ENCODE data around the gene SH3BP1. TPM values are rescaled to one million over a fixed set of nuclear protein-coding genes. Genes with fewer than 3 reads are reported as not detected.

Gene SH3BP1
- total and polyA plus RNA-seq, 2 of the 13 experiments (the other 11 are each of a cell fraction or from before 2014, with no cell fraction given): 8.4 to 18.5 TPM

DNA sequence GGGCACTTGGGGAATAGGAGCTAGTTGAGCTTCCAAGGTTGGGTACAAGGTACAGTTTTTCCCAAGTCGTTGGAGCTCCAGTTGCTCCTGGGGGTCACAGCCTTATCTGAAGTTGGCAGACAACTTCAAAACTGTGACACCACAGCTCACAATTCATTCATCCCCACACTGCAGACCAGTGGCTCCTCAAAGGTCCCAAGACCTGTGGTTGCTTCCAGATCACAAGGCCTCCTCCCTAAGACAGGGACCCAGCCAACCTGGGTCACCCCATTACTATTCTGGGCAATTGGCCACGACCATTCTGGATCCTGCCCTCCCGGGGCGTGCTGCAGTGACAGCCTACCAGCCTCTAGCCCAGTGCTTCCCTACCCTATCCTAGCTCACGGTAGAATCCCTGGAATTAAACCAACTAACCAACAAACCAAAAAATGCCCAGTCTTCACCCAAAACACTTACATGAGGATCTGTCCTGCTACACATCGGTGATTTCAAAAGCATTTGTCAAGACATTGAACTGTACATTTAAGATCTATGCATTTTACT, 18.2 kb downstream of the SH3BP1 start (continued):
- TF ChIP-seq RFXAP (CRISPR knock-in tag; IDR thresholded peaks at IDR 0.05; ENCODE audit: borderline replicate concordance) (no peak), TGIF2 (CRISPR knock-in tag; IDR thresholded peaks at IDR 0.05) (0 out of 2 replicates have a peak, but pooled peaks have one; percentile 36), CHD2 (IDR thresholded peaks at IDR 0.05; ENCODE audit: low read depth, low read length) (no peak), HOXA3 (CRISPR knock-in tag; IDR thresholded peaks at IDR 0.05) (no peak), ZSCAN21 (CRISPR knock-in tag; IDR thresholded peaks at IDR 0.05; ENCODE audit: borderline replicate concordance) (no peak), ARHGAP35 (CRISPR knock-in tag; IDR thresholded peaks at IDR 0.05; ENCODE audit: borderline replicate concordance) (no peak), ZNF224 (CRISPR knock-in tag; IDR thresholded peaks at IDR 0.05) (0 out of 2 replicates have a peak, but pooled peaks have one; percentile 47), ZNF101 (CRISPR knock-in tag; IDR thresholded peaks at IDR 0.05; ENCODE audit: borderline replicate concordance, low read depth) (no peak), ZNF709 (CRISPR knock-in tag; IDR thresholded peaks at IDR 0.05) (no peak), KAT2B (IDR thresholded peaks at IDR 0.05; ENCODE audit: borderline replicate concordance, low read depth, low read length) (no peak), RXRB (CRISPR knock-in tag; IDR thresholded peaks at IDR 0.05; ENCODE audit: borderline replicate concordance) (no peak), AHR (CRISPR knock-in tag; IDR thresholded peaks at IDR 0.05) (no peak), PHF8 (CRISPR knock-in tag; IDR thresholded peaks at IDR 0.05) (no peak), HNRNPUL1 (IDR thresholded peaks at IDR 0.05; ENCODE audit: low read depth, low read length) (no peak), MAFF (IDR thresholded peaks at IDR 0.05; ENCODE audit: low read depth, low read length) (no peak), YEATS4 (CRISPR knock-in tag; IDR thresholded peaks at IDR 0.05; ENCODE audit: borderline replicate concordance) (no peak; the same call in 1 of the 2 replicates), HNRNPH1 (optimal IDR thresholded peaks at IDR 0.05; ENCODE audit: low read depth, low read length) (no peak), DPF2 (CRISPR knock-in tag; IDR thresholded peaks at IDR 0.05; ENCODE audit: borderline replicate concordance, low read depth) (no peak), SIN3A (IDR thresholded peaks at IDR 0.05; ENCODE audit: borderline replicate concordance, low read depth, low read length) (no peak), PCBP1 (IDR thresholded peaks at IDR 0.05; ENCODE audit: borderline replicate concordance, low read depth, low read length) (no peak), ELF1 (CRISPR knock-in tag; IDR thresholded peaks at IDR 0.05) (no peak)
- TF ChIP-seq, protein P1, sequence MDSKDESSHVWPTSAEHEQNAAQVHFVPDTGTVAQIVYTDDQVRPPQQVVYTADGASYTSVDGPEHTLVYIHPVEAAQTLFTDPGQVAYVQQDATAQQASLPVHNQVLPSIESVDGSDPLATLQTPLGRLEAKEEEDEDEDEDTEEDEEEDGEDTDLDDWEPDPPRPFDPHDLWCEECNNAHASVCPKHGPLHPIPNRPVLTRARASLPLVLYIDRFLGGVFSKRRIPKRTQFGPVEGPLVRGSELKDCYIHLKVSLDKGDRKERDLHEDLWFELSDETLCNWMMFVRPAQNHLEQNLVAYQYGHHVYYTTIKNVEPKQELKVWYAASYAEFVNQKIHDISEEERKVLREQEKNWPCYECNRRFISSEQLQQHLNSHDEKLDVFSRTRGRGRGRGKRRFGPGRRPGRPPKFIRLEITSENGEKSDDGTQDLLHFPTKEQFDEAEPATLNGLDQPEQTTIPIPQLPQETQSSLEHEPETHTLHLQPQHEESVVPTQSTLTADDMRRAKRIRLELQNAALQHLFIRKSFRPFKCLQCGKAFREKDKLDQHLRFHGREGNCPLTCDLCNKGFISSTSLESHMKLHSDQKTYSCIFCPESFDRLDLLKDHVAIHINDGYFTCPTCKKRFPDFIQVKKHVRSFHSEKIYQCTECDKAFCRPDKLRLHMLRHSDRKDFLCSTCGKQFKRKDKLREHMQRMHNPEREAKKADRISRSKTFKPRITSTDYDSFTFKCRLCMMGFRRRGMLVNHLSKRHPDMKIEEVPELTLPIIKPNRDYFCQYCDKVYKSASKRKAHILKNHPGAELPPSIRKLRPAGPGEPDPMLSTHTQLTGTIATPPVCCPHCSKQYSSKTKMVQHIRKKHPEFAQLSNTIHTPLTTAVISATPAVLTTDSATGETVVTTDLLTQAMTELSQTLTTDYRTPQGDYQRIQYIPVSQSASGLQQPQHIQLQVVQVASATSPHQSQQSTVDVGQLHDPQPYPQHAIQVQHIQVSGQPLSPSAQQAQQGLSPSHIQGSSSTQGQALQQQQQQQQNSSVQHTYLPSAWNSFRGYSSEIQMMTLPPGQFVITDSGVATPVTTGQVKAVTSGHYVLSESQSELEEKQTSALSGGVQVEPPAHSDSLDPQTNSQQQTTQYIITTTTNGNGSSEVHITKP (CRISPR knock-in tag; IDR thresholded peaks at IDR 0.05; ENCODE audit: low read depth): no peak
- TF ChIP-seq, protein P2, sequence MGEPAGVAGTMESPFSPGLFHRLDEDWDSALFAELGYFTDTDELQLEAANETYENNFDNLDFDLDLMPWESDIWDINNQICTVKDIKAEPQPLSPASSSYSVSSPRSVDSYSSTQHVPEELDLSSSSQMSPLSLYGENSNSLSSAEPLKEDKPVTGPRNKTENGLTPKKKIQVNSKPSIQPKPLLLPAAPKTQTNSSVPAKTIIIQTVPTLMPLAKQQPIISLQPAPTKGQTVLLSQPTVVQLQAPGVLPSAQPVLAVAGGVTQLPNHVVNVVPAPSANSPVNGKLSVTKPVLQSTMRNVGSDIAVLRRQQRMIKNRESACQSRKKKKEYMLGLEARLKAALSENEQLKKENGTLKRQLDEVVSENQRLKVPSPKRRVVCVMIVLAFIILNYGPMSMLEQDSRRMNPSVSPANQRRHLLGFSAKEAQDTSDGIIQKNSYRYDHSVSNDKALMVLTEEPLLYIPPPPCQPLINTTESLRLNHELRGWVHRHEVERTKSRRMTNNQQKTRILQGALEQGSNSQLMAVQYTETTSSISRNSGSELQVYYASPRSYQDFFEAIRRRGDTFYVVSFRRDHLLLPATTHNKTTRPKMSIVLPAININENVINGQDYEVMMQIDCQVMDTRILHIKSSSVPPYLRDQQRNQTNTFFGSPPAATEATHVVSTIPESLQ (CRISPR knock-in tag; conservative IDR thresholded peaks at IDR 0.05): no peak
- TF ChIP-seq, protein P3, sequence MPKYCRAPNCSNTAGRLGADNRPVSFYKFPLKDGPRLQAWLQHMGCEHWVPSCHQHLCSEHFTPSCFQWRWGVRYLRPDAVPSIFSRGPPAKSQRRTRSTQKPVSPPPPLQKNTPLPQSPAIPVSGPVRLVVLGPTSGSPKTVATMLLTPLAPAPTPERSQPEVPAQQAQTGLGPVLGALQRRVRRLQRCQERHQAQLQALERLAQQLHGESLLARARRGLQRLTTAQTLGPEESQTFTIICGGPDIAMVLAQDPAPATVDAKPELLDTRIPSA (CRISPR knock-in tag; IDR thresholded peaks at IDR 0.05; ENCODE audit: borderline replicate concordance): no peak
- TF ChIP-seq, protein P4, sequence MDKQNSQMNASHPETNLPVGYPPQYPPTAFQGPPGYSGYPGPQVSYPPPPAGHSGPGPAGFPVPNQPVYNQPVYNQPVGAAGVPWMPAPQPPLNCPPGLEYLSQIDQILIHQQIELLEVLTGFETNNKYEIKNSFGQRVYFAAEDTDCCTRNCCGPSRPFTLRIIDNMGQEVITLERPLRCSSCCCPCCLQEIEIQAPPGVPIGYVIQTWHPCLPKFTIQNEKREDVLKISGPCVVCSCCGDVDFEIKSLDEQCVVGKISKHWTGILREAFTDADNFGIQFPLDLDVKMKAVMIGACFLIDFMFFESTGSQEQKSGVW (CRISPR knock-in tag; IDR thresholded peaks at IDR 0.05; ENCODE audit: borderline replicate concordance): no peak

Measured in HepG2 (cell line).